ENCODE data around the gene ZNF484.

- no peak for TF ChIP-seq EZH2 (IDR thresholded peaks at IDR 0.05; ENCODE audit: borderline replicate concordance, low read depth, low read length, severe bottlenecking)
- TF ChIP-seq, protein P1, sequence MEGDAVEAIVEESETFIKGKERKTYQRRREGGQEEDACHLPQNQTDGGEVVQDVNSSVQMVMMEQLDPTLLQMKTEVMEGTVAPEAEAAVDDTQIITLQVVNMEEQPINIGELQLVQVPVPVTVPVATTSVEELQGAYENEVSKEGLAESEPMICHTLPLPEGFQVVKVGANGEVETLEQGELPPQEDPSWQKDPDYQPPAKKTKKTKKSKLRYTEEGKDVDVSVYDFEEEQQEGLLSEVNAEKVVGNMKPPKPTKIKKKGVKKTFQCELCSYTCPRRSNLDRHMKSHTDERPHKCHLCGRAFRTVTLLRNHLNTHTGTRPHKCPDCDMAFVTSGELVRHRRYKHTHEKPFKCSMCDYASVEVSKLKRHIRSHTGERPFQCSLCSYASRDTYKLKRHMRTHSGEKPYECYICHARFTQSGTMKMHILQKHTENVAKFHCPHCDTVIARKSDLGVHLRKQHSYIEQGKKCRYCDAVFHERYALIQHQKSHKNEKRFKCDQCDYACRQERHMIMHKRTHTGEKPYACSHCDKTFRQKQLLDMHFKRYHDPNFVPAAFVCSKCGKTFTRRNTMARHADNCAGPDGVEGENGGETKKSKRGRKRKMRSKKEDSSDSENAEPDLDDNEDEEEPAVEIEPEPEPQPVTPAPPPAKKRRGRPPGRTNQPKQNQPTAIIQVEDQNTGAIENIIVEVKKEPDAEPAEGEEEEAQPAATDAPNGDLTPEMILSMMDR (IDR thresholded peaks at IDR 0.05; ENCODE audit: extremely low read depth in 1 of 2, insufficient read depth in 1 of 2, low read depth in 1 of 2, low read length in 2 of 2) = no peak
- no peak for TF ChIP-seq POLR2AphosphoS5 (IDR thresholded peaks at IDR 0.05; ENCODE audit: insufficient read depth, low read depth, low read length)
- no peak for TF ChIP-seq MAX (IDR thresholded peaks at IDR 0.05; ENCODE audit: insufficient read depth, insufficient read length)
- no peak for TF ChIP-seq POLR2A (IDR thresholded peaks at IDR 0.05; ENCODE audit: low read depth, low read length)
- no peak for TF ChIP-seq MYC (IDR thresholded peaks at IDR 0.05; ENCODE audit: low read depth, low read length)
- no peak for TF ChIP-seq JUN (IDR thresholded peaks at IDR 0.05; ENCODE audit: borderline replicate concordance, insufficient read depth, insufficient read length, low read depth)
- no peak for TF ChIP-seq FOS (IDR thresholded peaks at IDR 0.05; ENCODE audit: borderline replicate concordance, insufficient read depth, low read length)
These were observed 7.5 kb downstream of the ZNF484 start for GRCh38 chr9:92870289-92870688.
